GM12892 (cell line): ENCODE data around the gene MADCAM1.

Experiments used
- POLR2A ChIP-seq: IDR thresholded peaks from 2 replicates; pipeline ENCODE4 v1.6.1; 2011; ENCODE audit warnings: low read depth, low read length, control low read depth
- POLR2AphosphoS5 ChIP-seq: IDR thresholded peaks from 2 replicates; pipeline ENCODE4 v1.6.1; 2011; ENCODE audit warnings: low read depth, low read length, control low read depth
- TAF1 ChIP-seq: IDR thresholded peaks from 2 replicates; pipeline ENCODE4 v1.6.1; 2011; ENCODE audit warnings: low read depth, mild to moderate bottlenecking, control low read depth, low read length, borderline replicate concordance

GRCh38 chr19:467554-467953 is 28.7 kb upstream of the MADCAM1 start:
- no peak for TF ChIP-seq TAF1
- no peak for TF ChIP-seq POLR2A
- TF ChIP-seq POLR2AphosphoS5, result no peak
